ENCODE results near the gene PPM1A.
A peak's percentile ranks its signal among the peaks of the same experiment; 100 is the strongest.

PPM1A gene

DNA sequence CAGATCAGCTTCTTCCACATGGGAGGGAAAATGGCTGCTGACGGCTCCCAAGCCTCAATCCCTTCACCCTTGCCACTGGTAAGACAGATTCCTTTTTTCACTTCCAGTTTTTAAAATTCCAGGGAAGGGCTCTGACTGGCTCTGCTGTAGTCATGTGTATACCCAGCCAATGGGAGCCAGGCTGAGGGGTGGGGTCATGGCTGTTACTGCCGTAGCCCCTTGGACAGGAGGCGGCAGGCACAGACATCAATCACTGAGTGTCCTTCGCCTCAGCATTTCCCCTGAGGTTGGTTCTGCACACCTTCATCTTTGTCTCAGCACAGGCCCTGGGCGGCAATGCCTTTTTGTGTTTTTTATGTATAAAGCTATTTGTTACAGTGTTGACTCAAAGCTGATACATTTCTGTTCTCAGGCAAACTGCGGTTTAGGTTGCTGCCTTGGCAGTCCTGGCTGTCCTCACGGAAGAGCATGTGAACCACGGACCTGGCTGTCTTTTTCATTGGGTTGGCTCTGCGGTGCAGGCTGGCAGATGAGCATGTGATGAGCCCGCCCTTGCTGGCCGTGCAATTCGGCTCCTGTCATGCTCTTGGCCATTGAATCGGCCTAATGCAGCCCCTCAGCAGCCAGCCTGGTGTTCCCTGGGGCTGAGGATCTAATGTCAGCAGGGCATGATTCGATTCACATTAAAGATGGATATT is 74.3 kb downstream of the PPM1A start:
- no peak for DNase-seq (ENCODE audit: low read depth)

GRCh38 chr14:60324837-60325236 is 75.8 kb downstream of the PPM1A start:
- no peak for DNase-seq (ENCODE audit: low read depth)

DNA sequence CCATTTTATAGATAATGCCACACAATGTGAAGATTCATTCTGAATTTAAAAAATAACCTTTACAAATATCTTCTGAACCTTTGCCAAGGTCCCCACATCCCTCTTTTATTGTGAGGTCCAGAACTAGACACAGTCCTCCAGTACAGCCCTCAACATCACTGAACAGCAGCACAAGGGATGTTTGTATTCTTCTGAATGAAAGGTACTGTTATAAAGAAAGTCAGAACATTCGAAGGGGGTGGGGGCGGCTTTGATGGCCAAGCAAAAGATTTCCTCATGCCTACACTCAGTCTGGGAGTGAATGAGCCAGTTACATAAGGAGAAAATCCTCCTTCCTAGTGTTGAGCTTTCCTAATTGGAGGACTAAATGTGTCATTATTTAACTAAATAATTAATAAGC is 77.3 kb downstream of the PPM1A start:
- DNase-seq (ENCODE audit: low read depth) = no peak

DNA sequence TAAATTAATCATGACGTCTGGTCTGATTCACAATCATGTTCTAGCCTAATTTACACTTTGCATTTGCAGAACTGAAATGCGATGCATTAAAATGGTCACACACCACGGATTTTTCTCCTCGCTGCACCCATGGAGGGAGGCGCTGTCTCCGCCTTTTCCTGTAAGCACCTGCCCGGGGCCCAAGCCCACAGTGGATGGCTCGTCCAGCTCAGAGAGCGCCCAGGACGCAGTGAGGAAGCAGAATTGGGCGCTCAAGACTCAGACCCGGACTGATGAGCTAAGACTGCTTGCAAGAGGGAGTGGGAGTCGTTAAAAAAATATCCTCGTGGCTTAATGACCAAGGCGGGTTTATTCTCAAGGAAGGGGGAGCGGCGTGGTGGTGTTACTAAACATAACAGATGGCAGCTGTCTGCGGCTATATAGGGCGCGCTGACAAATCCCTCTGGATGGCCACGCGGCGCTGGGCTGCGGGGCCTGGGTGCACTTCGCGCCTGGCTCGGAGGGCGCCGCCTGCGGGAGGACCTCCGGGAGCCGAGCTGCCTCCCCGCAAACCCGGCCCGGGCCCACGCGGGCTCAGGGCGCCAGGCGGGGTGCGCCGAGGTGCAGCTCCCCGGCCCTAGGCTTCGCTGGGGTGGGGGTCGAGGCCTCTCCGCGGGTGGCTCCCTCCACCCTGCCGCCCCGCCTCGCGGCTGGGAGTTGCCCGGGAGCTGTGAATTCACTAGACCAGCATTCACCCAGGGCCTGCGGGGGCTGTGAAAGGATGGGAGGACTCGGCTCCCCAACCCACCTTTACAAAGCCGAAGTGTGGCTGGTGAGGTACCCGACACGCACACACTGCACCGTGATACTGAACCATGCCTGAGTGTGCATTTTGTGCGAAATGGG is 78.7 kb downstream of the PPM1A start:
- DNase-seq (ENCODE audit: low read depth) = no peak

GRCh38 chr14:60328583-60328982 is 79.6 kb downstream of the PPM1A start:
- no peak for DNase-seq (ENCODE audit: low read depth)

DNA sequence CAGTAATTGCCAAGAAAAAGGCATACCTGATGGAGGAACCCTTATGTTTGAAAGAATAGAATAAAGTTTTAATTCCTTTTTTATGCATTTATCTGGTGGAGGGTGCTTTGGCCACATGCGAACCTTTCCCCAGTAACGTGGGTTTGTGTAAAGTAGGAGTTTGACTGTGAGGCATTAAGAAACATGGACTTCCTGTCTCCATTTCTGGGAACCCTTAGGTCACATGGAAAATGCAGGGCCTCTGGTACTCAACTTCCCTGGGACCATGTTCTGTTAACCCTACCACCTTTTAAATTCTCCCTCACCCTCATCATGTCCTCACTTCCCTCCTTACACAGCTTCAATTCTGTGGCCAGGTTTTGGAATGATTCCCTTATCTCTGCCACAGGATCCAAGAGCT is 80.3 kb downstream of the PPM1A start:
- no peak for DNase-seq (ENCODE audit: low read depth)

DNA sequence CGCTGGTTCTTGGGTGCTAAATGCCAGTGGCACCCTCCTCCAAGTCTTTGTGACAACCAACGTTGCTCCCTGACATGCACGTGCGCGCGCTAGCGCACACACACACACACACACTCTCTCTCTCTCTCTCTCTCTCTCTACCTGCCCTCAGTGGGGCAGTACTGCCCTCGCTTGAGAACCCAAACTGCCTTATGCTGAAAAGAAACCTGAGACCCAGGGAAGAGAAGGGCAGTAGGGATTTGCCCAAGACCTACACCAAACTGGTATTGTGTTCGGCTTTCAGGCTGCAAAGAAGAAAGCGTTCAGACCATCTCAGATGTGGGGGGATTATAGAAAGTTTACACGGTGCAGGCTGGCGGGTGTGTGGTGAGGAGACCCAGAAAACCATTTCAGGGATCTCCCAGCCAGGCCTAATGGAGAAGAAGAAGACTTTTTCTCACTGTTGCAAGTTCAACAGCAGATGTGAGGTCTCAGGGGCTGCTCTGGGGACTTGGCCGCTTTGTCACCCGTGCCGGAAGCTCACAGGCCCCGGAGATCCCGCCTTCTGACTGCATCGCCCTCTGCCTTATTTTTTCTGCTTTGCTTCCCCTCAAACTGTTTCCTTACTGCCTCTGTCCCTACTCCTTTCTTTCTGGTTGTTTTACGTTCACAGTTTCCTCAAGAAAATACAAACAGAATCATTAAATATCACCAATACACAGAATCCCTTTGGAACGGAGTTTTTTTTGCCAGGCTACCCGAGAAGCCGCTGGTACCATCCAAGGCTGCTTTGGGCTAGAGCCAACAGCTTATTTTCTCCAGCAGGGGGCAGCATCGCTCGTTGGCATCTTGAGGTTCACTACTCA is 82.4 kb downstream of the PPM1A start:
- DNase-seq (ENCODE audit: low read depth) = peak; percentile 14

DNA sequence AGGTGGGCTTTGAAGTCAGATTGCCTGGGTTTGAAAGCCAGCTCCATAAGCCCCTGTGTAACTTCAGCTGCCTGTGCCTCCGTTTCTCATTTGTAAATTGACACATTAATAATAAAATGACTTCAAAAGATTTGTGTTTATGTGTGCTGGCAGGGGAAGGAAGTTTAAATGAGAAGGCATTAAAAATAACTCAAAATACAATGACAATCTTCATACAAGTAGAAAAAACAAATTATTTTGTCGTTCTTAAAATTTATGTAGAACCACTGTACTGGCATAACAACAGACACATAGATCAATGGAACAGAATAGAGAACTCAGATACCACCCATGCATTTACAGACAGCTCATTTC is 83.0 kb downstream of the PPM1A start:
- no peak for DNase-seq (ENCODE audit: low read depth)

- DNase-seq (ENCODE audit: low read depth) = no peak
These were observed 83.8 kb downstream of the PPM1A start for GRCh38 chr14:60332869-60333268.

GRCh38 chr14:60339571-60339970 is 90.5 kb downstream of the PPM1A start:
- no peak for DNase-seq (ENCODE audit: low read depth)

DNA sequence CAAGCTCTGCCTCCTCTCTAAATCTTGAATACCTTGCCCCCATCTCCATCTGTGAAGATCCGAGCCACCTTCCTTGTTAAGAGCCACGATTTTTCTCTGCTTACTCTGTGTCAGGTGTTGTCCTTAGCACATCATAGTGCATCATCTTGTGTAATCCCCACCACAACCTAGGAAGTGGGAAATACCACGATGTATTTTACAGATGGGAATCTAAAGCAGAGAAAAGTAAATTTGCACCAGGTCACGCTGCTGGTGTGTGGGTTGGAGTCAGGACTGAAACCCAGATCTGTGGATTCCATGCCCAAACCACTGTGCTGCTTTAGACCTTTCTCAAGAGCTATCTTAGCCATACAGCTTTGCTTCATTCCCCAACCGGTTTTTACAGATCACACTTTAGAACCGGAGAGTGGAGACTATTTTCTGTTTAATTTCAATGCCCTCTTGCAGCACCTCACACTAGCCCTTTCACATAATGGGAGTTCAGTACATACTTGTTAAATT is 94.6 kb downstream of the PPM1A start:
- DNase-seq (ENCODE audit: low read depth) = no peak

- DNase-seq (ENCODE audit: low read depth) = no peak
These were observed 95.7 kb downstream of the PPM1A start for GRCh38 chr14:60344751-60345150.

DNA sequence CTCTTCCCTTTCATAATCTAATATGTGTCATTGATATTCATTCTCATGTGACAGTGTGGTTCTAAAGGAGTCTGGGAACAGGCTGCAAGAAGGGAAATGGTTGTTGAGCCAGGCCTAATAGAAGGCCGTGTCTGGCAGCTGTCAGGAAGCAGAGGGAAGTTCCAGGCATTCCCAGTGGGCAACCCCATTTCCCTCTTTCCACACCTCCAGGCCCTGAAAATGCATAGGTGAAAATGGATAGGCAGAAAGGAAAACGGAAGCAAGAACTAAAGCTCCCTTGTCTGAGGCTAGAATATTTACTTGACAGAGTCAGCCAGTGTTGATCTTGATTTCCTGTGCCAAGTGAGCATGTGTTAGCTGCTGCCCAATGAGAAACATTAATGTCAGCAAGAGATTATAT is 97.7 kb downstream of the PPM1A start:
- no peak for DNase-seq (ENCODE audit: low read depth)

DNA sequence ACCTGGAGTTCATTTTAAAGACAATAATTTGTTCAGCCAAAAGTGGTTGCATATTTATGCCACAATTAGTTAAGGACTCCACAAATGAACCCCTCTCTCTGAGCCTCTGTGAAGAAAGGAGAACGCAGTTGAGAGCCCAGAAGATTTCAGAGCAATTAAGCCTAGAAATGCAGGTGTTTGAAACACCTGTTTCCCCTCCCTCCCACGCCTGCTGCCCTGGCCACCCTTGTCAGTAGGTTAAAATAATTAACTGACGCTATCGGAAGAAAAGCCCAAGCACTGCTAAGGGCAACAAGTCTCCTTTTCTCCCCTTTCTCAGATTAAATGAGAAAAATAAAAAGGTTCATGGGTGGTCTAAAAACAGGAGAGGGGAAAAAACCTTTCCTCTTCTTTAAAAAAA is 99.2 kb downstream of the PPM1A start:
- DNase-seq (ENCODE audit: low read depth) = no peak

All from fibroblast of the conjunctiva (primary cell).